NCI-H2171 (cell line): Measurements from ENCODE around the gene CPSF2.
"Not testable (repeated sequence)": the region's sequence is repeated elsewhere in the genome, so short reads cannot be mapped to it uniquely, and the experiment has no call there.

ENCODE experiments used
- DNase-seq: peaks from one replicate; lab custom pipeline; 2025; lab: John Stamatoyannopoulos, UW

CPSF2 gene

GRCh38 chr14:92160619-92161018, 38.9 kb downstream of the CPSF2 start:
- no peak for DNase-seq

- DNase-seq = no peak
These were observed 39.8 kb downstream of the CPSF2 start for GRCh38 chr14:92161521-92161920.

- DNase-seq = no peak
These were observed 43.2 kb downstream of the CPSF2 start for GRCh38 chr14:92164958-92165357.

- DNase-seq = no peak
These were observed 51.9 kb downstream of the CPSF2 start for GRCh38 chr14:92173668-92174067.

- no peak for DNase-seq
These were observed 54.0 kb downstream of the CPSF2 start for GRCh38 chr14:92175811-92176210.

- no peak for DNase-seq
These were observed 54.7 kb downstream of the CPSF2 start for GRCh38 chr14:92176476-92176875.

GRCh38 chr14:92179178-92179577, 57.4 kb downstream of the CPSF2 start:
- not testable (repeated sequence) for DNase-seq

GRCh38 chr14:92185559-92185958, 63.8 kb downstream of the CPSF2 start:
- no peak for DNase-seq

- not testable (repeated sequence) for DNase-seq
These were observed 65.8 kb downstream of the CPSF2 start for GRCh38 chr14:92187616-92188015.

- no peak for DNase-seq
These were observed 69.0 kb downstream of the CPSF2 start for GRCh38 chr14:92190768-92191167.

- no peak for DNase-seq
These were observed 77.0 kb downstream of the CPSF2 start for GRCh38 chr14:92198804-92199203.

GRCh38 chr14:92199763-92200162, 78.0 kb downstream of the CPSF2 start:
- no peak for DNase-seq

- no peak for DNase-seq
These were observed 81.3 kb downstream of the CPSF2 start for GRCh38 chr14:92203116-92203515.

- no peak for DNase-seq
These were observed 83.0 kb downstream of the CPSF2 start for GRCh38 chr14:92204792-92205191.

GRCh38 chr14:92207012-92207927, 85.5 kb downstream of the CPSF2 start:
- DNase-seq = no peak

GRCh38 chr14:92207928-92208265, 86.1 kb downstream of the CPSF2 start:
- DNase-seq = no peak

- no peak for DNase-seq
These were observed 87.4 kb downstream of the CPSF2 start for GRCh38 chr14:92209141-92209540.

GRCh38 chr14:92213125-92213524, 91.4 kb downstream of the CPSF2 start:
- DNase-seq = not testable (repeated sequence)

- DNase-seq = no peak
These were observed 93.8 kb downstream of the CPSF2 start for GRCh38 chr14:92215579-92215978.

- DNase-seq = no peak
These were observed 96.2 kb downstream of the CPSF2 start for GRCh38 chr14:92217936-92218335.
